Fibroblast of peridontal ligament (primary cell): Measurements from ENCODE around the gene RMDN2.

Experiments used
- DNase-seq: peaks from one replicate; pipeline ENCODE4 v3.0.0-alpha.2; 2010; ENCODE audit errors: extremely low read depth

The RMDN2 gene, protein sequence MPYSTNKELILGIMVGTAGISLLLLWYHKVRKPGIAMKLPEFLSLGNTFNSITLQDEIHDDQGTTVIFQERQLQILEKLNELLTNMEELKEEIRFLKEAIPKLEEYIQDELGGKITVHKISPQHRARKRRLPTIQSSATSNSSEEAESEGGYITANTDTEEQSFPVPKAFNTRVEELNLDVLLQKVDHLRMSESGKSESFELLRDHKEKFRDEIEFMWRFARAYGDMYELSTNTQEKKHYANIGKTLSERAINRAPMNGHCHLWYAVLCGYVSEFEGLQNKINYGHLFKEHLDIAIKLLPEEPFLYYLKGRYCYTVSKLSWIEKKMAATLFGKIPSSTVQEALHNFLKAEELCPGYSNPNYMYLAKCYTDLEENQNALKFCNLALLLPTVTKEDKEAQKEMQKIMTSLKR

GRCh38 chr2:37925063-37925897 is at the start of gene RMDN2:
RMDN2 (plus strand) TSS chr2:37925287; CDS start chr2:37929278, 3,991 bp downstream.
- peak; percentile 83 for DNase-seq

GRCh38 chr2:37875403-37875906 is 49.6 kb upstream of the RMDN2 start:
- DNase-seq, result no peak

DNA sequence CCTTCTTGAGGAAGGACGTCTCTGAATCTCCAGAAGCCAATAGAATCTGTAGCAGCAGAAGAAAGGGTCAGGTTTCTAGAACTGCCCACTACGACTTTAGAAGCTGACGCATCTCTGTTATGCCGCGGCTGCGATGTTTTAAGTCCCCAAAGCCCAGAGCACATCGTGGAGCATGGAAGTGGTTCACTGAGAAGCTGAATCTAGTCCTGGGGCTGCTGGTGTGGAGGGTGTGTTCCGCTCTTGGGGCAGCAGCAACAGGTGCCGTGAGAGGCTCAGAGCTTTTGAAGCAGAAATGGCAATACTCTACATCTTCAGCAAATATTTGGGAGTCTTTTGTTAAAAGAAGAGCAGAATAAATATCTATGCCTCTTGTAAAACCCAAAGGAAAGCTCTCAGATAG is 48.9 kb upstream of the RMDN2 start:
- DNase-seq, result no peak

DNA sequence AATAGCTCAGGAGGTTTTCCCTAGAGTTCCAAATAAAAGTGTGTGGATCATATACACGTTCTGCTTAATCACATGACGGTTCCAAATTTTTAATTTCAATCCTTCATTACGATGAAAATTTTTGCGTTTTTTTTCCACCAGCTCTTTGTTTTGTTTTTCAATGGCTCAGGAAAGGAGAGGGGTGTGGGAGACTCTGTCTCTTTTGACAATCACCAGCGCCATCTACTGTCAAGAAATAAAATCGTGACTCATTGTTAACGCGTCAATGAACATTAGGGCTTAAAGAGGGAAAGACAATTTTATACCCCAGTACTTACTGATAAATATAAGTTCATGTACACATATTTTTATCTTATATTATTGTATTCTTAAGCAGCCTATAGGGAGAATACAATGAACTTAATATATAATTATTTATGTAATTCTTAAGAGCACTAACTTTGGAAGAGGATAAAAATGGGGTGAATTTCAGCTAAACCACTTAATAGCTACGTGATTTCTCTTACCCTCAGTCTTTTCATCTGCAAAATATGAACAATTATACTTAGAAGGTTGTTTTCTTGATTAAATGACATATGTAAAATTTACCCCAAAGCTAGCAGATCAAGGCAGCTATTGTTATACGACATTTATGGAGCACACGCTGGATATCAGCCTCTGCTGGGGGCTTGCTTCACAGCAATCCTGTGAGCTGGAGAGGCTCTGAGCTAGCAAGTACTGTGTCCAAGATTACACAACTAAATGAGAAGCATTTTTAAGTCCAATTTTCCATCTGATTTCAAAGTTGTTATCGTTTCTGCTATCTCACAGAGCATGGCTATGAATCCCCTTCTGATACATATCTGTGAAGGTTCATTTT is 47.4 kb upstream of the RMDN2 start:
- DNase-seq, result peak; percentile 85

DNA sequence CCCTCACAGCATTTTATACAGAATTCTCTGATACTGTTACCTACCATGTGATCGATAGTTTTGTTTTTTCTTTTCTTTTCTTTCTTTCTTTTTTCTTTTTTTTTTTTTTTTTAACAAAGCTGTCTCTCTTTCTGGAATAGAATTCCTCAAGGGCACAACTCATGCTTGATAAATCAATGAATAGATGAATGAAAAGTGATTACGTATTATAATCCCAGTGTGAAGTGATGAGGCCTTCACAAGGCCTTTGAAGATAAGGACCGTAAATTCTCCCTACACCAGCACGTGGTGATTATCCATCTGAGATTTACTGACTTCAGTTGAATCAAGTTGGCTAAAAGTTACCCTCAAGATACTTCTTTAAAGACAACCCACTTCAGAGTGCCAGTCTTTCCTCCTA is 46.6 kb upstream of the RMDN2 start:
- no peak for DNase-seq

DNA sequence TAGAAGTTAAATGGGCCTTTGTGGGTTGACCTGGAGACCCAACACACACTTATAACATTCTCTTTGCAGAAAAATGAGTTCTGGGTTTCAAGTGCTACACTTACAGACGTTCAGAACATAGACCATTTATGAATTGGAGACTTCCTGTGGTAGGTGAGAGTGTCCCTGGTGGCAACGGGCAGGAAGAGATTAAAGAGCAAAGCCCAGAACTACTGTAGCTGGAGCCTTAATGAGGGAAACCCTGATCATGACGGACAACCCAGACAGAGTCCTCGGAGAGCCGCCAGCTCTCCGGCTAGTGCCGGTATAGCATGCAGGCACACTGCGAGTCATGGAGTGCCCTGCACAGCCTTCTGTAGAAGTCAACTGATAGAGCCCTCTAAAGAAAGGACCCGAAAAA is 44.5 kb upstream of the RMDN2 start:
- no peak for DNase-seq

GRCh38 chr2:37881397-37881796 is 43.7 kb upstream of the RMDN2 start:
- DNase-seq, result no peak

DNA sequence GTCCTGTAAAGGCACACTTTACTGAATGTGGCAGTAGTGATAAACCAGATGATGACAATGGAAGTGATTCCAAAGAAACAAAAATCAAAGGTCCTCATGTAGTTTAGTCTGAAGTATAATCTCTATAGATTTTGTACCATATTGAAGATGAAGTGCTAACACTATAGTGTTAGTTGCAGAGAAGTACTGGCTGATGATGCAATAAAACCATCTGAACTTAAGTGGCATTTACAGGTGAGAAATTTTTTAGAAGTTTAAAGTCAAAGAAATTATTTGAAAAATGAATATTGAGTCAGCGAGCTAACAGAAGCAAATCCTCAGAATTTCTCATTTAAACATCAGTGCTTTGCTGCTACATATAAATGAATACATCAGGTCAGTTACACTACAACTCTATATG is 43.1 kb upstream of the RMDN2 start:
- DNase-seq, result no peak

GRCh38 chr2:37883518-37883917 is 41.6 kb upstream of the RMDN2 start:
- no peak for DNase-seq

GRCh38 chr2:37885329-37885993 is 39.6 kb upstream of the RMDN2 start:
- no peak for DNase-seq

- peak; percentile 88 for DNase-seq
Measured at GRCh38 chr2:37886745-37887144, 38.3 kb upstream of the RMDN2 start.

- no peak for DNase-seq
Measured at GRCh38 chr2:37887286-37887685, 37.8 kb upstream of the RMDN2 start.

DNA sequence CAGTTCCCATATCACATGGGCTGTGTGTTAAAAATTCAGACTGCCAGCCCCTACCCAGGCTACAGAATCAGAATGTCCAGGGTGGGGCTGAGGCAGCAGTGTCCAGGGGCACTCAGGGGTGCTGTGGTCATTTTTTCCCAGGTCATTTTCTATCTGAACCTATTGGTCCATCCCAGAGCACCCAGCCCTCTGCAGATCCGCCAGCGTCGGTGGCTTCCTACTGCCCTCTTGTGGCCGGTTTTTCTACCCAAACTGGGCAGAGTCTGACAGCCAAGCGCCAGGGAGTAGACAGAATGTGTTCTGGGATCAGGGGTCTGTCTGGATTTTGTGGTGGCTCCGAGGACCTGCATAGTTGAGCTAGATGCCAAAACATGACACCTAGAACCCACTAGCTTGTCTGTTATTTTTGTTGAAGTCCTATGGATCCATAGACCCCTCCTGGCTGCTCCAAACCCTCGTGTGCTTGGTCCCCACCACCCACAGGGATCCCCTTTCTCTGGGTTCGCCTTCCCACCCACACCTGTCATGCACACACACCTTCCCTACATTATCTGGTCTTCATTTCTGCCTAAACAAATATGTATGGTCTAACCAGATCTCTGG is 34.1 kb upstream of the RMDN2 start:
- peak; percentile 68 for DNase-seq

- no peak for DNase-seq
Measured at GRCh38 chr2:37891846-37892435, 33.1 kb upstream of the RMDN2 start.

GRCh38 chr2:37892436-37893114 is 32.5 kb upstream of the RMDN2 start:
- DNase-seq, result no peak

- DNase-seq, result no peak
Measured at GRCh38 chr2:37893327-37893726, 31.8 kb upstream of the RMDN2 start.

DNA sequence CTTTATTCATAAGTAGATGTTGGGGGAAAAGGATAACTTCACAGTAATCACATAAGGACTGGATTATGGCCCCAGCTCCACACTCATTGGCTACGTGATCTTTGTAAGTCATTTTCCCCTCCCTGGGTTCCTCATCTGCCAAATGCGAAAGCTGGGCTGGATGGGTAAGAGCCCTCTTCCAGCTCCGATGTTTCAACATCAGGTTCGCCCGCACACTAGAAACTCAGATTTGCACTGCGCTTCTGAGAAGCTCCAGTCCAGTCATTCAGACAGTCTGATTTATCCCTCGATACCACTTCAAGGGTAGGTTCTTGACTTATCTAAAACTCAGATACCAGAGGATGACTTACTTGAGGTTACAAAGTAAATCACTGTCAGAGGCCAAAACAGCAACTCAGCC is 31.0 kb upstream of the RMDN2 start:
- peak; percentile 70 for DNase-seq

DNA sequence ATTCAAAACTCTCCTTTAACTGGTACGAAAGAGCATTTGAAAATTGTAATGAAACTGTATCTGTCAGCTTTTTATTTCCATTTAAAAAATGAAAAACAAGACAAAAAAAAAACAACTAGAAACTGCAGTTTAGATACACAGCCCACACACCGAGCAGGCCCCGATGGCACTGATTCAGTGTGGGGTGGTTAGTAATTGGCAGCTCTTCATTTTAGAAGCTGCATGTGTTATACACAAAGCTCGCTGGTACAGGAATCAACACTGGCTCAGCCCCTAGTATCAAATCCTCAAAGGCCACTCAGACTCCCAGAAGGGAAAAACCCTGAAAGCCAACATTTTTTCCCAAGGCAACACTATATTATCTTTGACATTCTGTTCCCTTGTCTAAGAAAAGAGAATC is 30.5 kb upstream of the RMDN2 start:
- DNase-seq, result peak; percentile 83

DNA sequence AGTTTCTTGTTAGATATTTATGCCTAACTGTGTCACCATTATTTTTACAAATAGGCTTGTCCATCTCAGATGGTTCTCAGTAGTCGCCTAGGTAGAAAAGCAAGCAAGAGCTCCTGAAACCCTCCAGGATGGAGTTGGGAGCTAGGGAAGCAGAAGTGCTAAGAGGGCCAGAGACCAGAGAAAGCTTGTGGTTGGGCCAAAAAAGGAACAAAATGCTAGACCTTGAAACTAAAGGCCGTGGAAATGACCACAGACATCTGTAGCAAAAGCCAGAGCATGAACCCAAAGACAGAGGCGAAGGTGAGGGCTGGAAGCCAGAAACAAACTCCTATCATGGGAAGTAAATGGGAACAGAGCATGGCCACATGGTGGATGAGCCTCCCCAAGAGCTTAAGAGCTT is 29.9 kb upstream of the RMDN2 start:
- no peak for DNase-seq

GRCh38 chr2:37896319-37896718 is 28.8 kb upstream of the RMDN2 start:
- DNase-seq, result no peak
